NCI-H2196 (cell line): Measurements from ENCODE around the gene IDS.
"Not testable (repeated sequence)": the region's sequence is repeated elsewhere in the genome, so short reads cannot be mapped to it uniquely, and the experiment has no call there.

Source experiments
- DNase-seq: peaks from one replicate; lab custom pipeline; 2025; ENCODE audit not compliant: unreplicated experiment; lab: John Stamatoyannopoulos, UW

IDS gene

DNA sequence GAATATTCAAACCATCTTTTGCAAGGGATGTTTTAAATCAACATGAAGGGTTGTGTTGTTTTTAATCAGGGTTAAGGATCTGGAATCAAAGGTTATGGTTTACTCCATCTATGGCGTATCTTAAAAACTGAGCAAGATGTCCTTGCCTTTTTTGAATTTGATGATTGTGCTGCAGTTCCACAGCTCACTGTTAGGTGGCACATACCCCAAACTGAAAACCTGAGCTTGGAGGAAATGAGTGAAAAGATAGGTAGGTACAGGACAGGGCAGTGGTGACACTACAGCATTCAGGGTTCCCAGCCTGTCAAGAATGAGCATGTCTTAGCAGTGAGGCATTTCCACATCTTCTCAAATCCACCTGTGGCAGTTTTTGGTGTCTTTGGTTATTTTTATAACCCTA, 22.6 kb upstream of the IDS start:
- DNase-seq: peak; percentile 0

- not testable (repeated sequence) for DNase-seq
Observed at GRCh38 chrX:149526318-149527033, 21.4 kb upstream of the IDS start.

- DNase-seq: not testable (repeated sequence)
Observed at GRCh38 chrX:149525903-149526302, 20.8 kb upstream of the IDS start.

DNA sequence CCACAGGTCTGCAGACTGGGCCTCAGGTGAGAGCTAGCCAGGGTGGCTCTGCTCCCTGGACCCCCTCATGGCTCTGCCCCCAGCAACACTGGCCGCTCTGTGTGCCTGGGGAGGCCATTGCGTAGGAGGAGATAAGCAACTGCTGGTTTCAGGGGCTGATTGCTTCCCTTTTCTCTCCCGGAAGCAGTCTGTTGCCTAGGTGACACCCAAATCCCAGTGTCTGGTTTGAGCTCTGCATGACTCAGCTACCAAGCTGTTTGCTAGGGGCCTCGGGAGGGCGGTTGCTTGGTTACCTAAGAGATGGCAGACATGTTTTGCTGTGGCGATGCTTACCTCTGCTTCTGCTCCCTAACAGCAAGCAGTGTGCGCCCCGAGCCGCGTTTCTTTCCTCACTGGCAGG, 20.3 kb upstream of the IDS start:
- peak; percentile 2 for DNase-seq

GRCh38 chrX:149522916-149523315, 17.8 kb upstream of the IDS start:
- no peak for DNase-seq

DNA sequence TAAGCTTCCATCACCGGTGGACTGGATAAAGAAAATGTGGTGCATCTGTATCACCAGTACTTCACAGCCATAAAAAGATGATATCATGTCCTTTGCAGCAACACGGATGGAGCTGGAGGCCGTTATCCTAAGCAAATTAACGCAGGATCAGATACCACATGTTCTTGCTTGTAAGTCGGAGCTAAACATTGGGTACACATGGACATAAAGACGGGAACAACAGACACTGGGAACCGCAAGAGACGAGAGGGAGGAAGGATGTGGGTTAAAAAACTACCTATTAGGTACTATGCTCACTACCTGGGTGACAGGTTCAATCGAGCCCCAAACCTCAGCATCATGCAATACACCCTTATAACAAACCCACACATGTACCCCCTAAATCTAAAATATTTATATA, 16.3 kb upstream of the IDS start:
- no peak for DNase-seq

GRCh38 chrX:149520636-149521277, 15.7 kb upstream of the IDS start:
- not testable (repeated sequence) for DNase-seq

- no peak for DNase-seq
Observed at GRCh38 chrX:149518236-149518635, 13.1 kb upstream of the IDS start.

DNA sequence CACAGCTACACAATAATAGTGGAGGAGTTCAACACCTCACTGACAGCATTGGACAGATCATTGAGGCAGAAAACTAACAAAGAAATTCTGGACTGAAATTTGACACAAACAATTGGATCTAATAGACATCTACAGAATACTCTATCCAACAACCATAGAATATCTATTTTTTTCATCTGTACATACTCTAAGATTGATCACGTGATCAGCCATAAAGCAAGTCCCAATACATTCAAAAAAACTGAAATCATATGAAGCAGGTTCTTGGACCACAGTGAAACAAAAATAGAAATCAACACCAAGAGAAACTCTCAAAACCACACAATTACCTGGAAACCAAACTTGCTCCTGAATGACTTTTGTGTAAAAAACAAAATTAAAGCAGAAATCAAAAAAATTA, 12.2 kb upstream of the IDS start:
- DNase-seq: no peak

DNA sequence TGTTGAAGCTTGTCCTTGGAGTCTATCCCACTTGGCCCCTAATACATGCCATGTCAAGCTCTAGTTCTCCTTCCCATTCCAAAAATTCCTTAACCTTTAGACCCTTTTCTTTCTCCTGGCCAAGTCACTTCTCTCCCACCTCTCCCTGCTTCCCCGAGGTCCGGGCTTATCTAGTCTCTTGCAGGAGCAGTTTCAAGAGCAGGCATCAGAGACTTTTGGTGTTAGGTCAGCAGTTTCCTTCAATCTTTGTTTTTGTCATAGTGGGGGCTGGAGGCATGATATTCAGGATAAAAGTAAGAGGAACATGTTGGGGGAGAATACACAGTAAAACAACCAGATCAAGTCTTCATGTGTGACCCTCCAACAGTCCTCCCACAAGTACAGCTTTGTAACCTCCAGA, 11.5 kb upstream of the IDS start:
- DNase-seq: no peak

GRCh38 chrX:149515954-149516602, 11.0 kb upstream of the IDS start:
- no peak for DNase-seq

DNA sequence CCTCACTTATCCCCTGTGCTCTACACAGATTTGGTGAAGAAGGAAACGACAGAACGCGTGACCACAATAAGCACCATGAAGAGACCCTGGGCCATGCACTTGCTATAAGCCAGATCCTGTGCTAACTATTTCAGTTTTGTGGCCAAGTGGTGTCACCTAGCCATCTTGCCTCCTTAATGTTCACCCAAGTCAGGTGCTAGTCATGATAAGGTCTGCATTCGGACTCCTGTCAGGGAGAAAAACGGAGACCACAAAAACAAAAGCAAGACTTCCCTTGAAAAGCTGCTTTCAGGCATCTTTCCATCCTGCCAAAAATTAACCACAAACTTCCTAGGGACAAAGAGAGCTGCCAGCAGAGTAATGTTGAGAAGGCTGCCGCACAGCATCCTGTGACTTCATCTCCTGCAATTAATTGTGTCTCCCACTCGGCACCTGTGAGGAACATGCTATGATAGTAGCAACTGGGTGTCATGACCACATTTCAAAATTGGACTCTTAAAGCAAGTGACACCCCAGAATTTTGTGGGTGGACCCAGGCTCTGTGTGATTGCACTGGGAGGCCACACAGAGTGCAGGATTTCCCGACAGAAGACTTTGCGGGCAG, 8.8 kb upstream of the IDS start:
- no peak for DNase-seq

GRCh38 chrX:149512225-149512885, 7.2 kb upstream of the IDS start:
- peak; percentile 29 for DNase-seq

GRCh38 chrX:149511081-149511480, 6.0 kb upstream of the IDS start:
- DNase-seq: no peak

DNA sequence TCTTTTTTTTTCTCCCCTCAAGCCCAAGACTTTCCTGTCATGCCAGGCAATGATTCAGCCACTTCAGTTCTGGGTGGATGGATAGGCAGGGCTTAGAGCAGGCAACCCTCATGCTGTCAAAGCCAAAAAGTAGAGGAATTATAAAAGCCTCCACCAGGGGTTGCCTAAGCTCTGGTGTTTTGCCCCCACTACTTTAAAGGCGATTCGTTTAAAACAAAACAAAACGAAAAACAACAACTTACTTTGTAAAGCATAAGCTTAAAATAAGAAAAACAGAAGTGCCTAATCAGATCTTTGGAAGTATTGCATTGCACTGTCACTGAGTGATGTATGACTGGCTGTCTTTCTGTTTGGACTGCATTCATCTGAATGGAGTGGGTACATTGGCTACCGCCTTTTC, 5.3 kb upstream of the IDS start:
- DNase-seq: no peak

GRCh38 chrX:149508467-149508866, 3.4 kb upstream of the IDS start:
- no peak for DNase-seq

DNA sequence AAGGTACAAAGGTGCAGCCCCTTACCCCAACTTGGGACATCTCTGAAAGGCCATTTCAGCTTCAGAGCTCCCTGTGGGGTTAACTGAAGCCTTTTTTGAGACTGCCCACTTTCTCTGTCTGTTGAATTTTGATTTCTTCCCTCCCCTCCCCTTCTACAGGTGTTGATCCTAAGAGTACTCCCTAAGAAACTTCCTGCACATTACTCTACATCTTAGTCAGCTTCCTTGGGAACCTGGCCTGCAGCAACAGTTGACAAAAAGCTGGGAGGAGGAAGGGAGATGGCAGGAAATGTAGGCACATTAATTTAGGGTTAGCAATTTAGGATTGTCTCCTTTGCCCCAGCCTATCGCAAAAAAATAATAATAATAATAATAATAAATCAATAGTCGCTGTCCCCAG, 1.2 kb upstream of the IDS start:
- DNase-seq: no peak

DNA sequence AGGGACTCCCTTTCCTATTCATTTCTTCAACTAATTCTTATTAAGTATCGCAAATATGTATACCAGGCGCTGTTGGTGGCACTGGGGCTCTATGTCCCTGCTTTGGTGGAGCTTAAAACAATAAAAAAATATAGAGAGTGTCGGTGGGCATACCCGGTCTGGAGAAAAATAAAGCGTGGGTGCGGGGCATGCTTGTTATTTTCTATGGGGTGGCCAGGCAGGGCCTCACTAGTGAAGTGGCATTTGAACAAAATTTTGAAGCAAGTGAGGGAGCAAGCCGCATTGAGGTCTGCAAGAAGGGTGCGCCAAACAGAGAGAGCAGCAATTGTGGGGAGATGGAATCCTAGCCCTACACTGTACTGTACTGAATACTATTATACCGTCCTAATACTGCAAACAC, 565 bp upstream of the IDS start:
- DNase-seq: no peak

DNA sequence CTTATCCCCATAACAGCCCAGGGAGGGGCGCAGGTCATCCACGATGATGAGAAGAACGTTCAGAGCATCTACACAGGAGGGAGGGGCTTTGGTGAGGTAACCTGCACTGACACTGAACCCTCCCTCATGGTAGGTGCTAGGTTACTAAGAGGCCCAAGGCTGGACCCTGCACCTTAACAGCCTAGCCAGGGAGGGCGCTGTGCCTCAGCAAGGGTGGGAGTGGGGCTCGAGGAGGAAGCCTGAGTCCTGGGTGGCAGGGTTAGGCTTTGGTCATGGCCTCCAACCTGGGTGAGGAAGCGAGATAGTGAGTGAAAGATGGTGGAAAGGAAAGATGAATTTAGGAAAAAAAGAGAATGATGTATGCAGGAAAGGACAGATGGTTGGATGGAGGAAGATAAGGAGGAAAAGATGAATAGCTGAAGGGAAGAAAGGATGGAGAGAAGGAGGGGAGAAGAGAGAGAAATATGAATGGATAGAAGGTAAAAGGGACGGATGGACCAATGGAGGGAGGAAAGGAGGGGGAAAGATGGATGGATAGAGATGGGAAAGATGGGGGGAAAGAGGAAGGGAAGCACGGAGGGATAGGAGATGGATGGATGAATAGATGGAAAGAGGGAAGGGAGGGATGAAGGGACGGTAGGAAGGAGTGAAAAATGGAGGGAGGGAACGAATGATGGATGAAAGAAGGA, 736 bp downstream of the IDS start:
- peak; percentile 46 for DNase-seq

DNA sequence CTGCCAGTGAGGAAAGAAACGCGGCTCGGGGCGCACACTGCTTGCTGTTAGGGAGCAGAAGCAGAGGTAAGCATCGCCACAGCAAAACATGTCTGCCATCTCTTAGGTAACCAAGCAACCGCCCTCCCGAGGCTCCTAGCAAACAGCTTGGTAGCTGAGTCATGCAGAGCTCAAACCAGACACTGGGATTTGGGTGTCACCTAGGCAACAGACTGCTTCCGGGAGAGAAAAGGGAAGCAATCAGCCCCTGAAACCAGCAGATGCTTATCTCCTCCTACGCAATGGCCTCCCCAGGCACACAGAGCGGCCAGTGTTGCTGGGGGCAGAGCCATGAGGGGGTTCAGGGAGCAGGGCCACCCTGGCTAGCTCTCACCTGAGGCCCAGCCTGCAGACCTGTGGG, 1.7 kb downstream of the IDS start:
- peak; percentile 5 for DNase-seq

GRCh38 chrX:149502923-149503322, 2.2 kb downstream of the IDS start:
- not testable (repeated sequence) for DNase-seq
